Ishikawa (cell line): ENCODE measurements around the gene DTWD2.

Experiments used
- CEBPB ChIP-seq: IDR thresholded peaks from 2 replicates; pipeline ENCODE4 v1.6.1; 2012
- CREB1 ChIP-seq: IDR thresholded peaks from 2 replicates; pipeline ENCODE4 v1.6.1; 2012; ENCODE audit warnings: low read depth
- EGR1 ChIP-seq: IDR thresholded peaks from 2 replicates; pipeline ENCODE4 v1.6.1; 2012
- EP300 ChIP-seq: IDR thresholded peaks from 2 replicates; pipeline ENCODE4 v1.6.1; 2012; ENCODE audit warnings: borderline replicate concordance
- FOXM1 ChIP-seq: IDR thresholded peaks from 2 replicates; pipeline ENCODE4 v1.6.1; 2012; ENCODE audit warnings: low read depth, borderline replicate concordance
- MAX ChIP-seq: IDR thresholded peaks from 2 replicates; pipeline ENCODE4 v1.6.1; 2012
- NFIC ChIP-seq: IDR thresholded peaks from 2 replicates; pipeline ENCODE4 v1.6.1; 2012
- RAD21 ChIP-seq: IDR thresholded peaks from 2 replicates; pipeline ENCODE4 v1.6.1; 2012; ENCODE audit warnings: low read depth
- REST ChIP-seq: IDR thresholded peaks from 2 replicates; pipeline ENCODE4 v1.6.1; 2012; ENCODE audit warnings: low read depth, mild to moderate bottlenecking
- TAF1 ChIP-seq: IDR thresholded peaks from 2 replicates; pipeline ENCODE4 v1.6.1; 2012; ENCODE audit warnings: low read depth, mild to moderate bottlenecking
- TCF12 ChIP-seq: IDR thresholded peaks from 2 replicates; pipeline ENCODE4 v1.6.1; 2012; ENCODE audit warnings: low read depth
- TEAD4 ChIP-seq: IDR thresholded peaks from 2 replicates; pipeline ENCODE4 v1.6.1; 2012
- USF1 ChIP-seq: IDR thresholded peaks from 2 replicates; pipeline ENCODE4 v1.6.1; 2012
- YY1 ChIP-seq: IDR thresholded peaks from 2 replicates; pipeline ENCODE4 v1.6.1; 2012; ENCODE audit warnings: low read depth
- ZBTB7A ChIP-seq: IDR thresholded peaks from 2 replicates; pipeline ENCODE4 v1.6.1; 2012; ENCODE audit warnings: low read depth

Gene DTWD2

GRCh38 chr5:119011186-119011585, 22.8 kb upstream of the DTWD2 start:
- TF ChIP-seq EGR1 (no peak), ZBTB7A (no peak)

- TF ChIP-seq TAF1 (no peak), ZBTB7A (no peak), TCF12 (no peak), CEBPB (no peak), TEAD4 (no peak), EP300 (no peak), FOXM1 (no peak), MAX (no peak), USF1 (no peak), CREB1 (no peak), REST (no peak), NFIC (no peak), RAD21 (no peak), EGR1 (no peak), YY1 (no peak)
These were observed 21.9 kb upstream of the DTWD2 start for GRCh38 chr5:119010206-119010605.

GRCh38 chr5:119009131-119009530, 20.8 kb upstream of the DTWD2 start:
- TF ChIP-seq TCF12 = no peak
- TF ChIP-seq ZBTB7A = no peak
- TF ChIP-seq EP300 = no peak
- TF ChIP-seq REST = no peak
- no peak for TF ChIP-seq CEBPB
- no peak for TF ChIP-seq CREB1
- no peak for TF ChIP-seq EGR1

- TF ChIP-seq YY1 (no peak), CREB1 (no peak), CEBPB (no peak), FOXM1 (no peak), EGR1 (no peak), NFIC (no peak), EP300 (no peak), MAX (no peak)
These were observed 11.3 kb upstream of the DTWD2 start for GRCh38 chr5:118999696-119000095.

GRCh38 chr5:118996098-118996497, 7.8 kb upstream of the DTWD2 start:
- TF ChIP-seq TEAD4 (no peak), TCF12 (no peak), MAX (no peak), YY1 (no peak), USF1 (no peak), RAD21 (no peak), TAF1 (no peak), FOXM1 (no peak), ZBTB7A (no peak), EP300 (no peak)

GRCh38 chr5:118994595-118994994, 6.2 kb upstream of the DTWD2 start:
- no peak for TF ChIP-seq ZBTB7A
- no peak for TF ChIP-seq TEAD4
- no peak for TF ChIP-seq EGR1
- TF ChIP-seq CEBPB = no peak
- TF ChIP-seq NFIC = no peak
- TF ChIP-seq YY1 = no peak
- no peak for TF ChIP-seq EP300
- TF ChIP-seq RAD21 = no peak
